HCT116 (cell line): ENCODE measurements around the gene LRRC14B. TPM values are rescaled to one million over a fixed set of nuclear protein-coding genes. Genes with fewer than 3 reads are reported as not detected.

Experiments used
- ATAC-seq: fragments of 200-7000 bp; cut with Tn5 transposase; 2 replicates; pipeline ENCODE4 v1.9.1; 2020; ENCODE audit warnings: mild to moderate bottlenecking, moderate library complexity
- BruUV-seq: library from RNA; stranded (reverse); fragments of 400-500 nt; replicated peaks from 2 replicates; lab custom pipeline; 2021; lab: Mats Ljungman, UMichigan
- CTCF ChIA-PET: fragments of 300-600 bp; sonication (Branson Sonifier 250); formaldehyde crosslinking; loops from one replicate; lab custom pipeline; 2021; ENCODE audit warnings: antibody characterized with exemption; lab: Charles Lee
- POLR2A ChIA-PET: fragments of 300-600, 350-600 bp; sonication (Branson Sonifier 250); formaldehyde crosslinking; loops from one replicate; lab custom pipeline; 2021; ENCODE audit warnings: antibody characterized with exemption; lab: Charles Lee
- RAD21 ChIA-PET, 2 experiments: fragments of 300-600 bp; sonication (Branson Sonifier 250); formaldehyde crosslinking; loops; one replicate each; lab custom pipeline; 2023; ENCODE audit warnings: low total read pairs in 2 of 2; ENCODE audit not compliant: uncharacterized antibody in 2 of 2, unreplicated experiment in 2 of 2, low non-redundant PET in 1 of 2; lab: Charles Lee
- DNase-seq: peaks from one replicate; pipeline ENCODE4 v3.0.0-alpha.2; 2010; ENCODE audit warnings: low read depth, low spot score
- H2AFZ ChIP-seq: fragments of 200-600 bp; shearing (Covaris generic), sonication (generic); 2 replicates; pipeline ENCODE4 v1.6.1; 2017; ENCODE audit warnings: low read depth, mixed run types, mixed read lengths, antibody characterized with exemption, low read length; ENCODE audit not compliant: poor library complexity, severe bottlenecking
- H3K27ac ChIP-seq: 2 replicates; pipeline ENCODE4 v1.5.1; 2012; ENCODE audit warnings: low read depth, low read length
- H3K27me3 ChIP-seq: fragments of 200-600 bp; sonication (generic); 2 replicates; pipeline ENCODE4 v1.6.1; 2016; ENCODE audit warnings: mixed run types, low read length, mixed read lengths; ENCODE audit not compliant: insufficient read depth
- H3K36me3 ChIP-seq, 2 experiments: fragments of 200-500 bp in 1 of 2; fragments of 200-600 bp in 1 of 2; sonication (Bioruptor generic) in 1 of 2; sonication (generic) in 1 of 2; 2 replicates each; pipeline versions ENCODE4 v1.5.1 to v1.6.1; 2014 to 2016; ENCODE audit warnings: low read length in 2 of 2, inconsistent platforms in 1 of 2, mixed read lengths in 1 of 2, mixed run types in 1 of 2; ENCODE audit not compliant: insufficient read depth in 2 of 2, control insufficient read depth in 1 of 2
- H3K4me1 ChIP-seq, 2 experiments: fragments of 200-600 bp in 1 of 2; sonication (generic) in 1 of 2; 2 replicates each; pipeline versions ENCODE4 v1.5.1 to v1.6.1; 2012 to 2017; ENCODE audit warnings: low read length in 2 of 2, inconsistent platforms in 1 of 2, mild to moderate bottlenecking in 1 of 2, mixed read lengths in 1 of 2, mixed run types in 1 of 2, moderate library complexity in 1 of 2; ENCODE audit not compliant: insufficient read depth in 2 of 2, control insufficient read depth in 1 of 2
- H3K4me2 ChIP-seq: fragments of 200-600 bp; sonication (generic); 2 replicates; pipeline ENCODE4 v1.6.1; 2017; ENCODE audit warnings: mixed run types, low read length, mixed read lengths
- H3K4me3 ChIP-seq, 2 experiments: fragments of 200-600 bp in 1 of 2; sonication (generic) in 1 of 2; replicated peaks in 1 of 2; 2 replicates each; pipeline ENCODE4 v1.5.1; 2011 to 2016; ENCODE audit warnings: low read length in 2 of 2, control low read depth in 1 of 2, low read depth in 1 of 2, mild to moderate bottlenecking in 1 of 2, mixed read lengths in 1 of 2, mixed run types in 1 of 2
- H3K79me2 ChIP-seq: fragments of 200-600 bp; sonication (generic); 2 replicates; pipeline ENCODE4 v1.6.1; 2017; ENCODE audit warnings: mild to moderate bottlenecking, mixed run types, low read length, moderate library complexity, mixed read lengths; ENCODE audit not compliant: insufficient read depth
- H3K9ac ChIP-seq: fragments of 200-600 bp; sonication (generic); 2 replicates; pipeline ENCODE4 v1.6.1; 2016; ENCODE audit warnings: low read length, mixed read lengths
- H3K9me2 ChIP-seq: fragments of 200-600 bp; sonication (generic), shearing (Covaris generic); 2 replicates; pipeline ENCODE4 v1.6.1; 2017; ENCODE audit warnings: mixed run types, mild to moderate bottlenecking, moderate library complexity; ENCODE audit not compliant: insufficient read depth
- H3K9me3 ChIP-seq, 2 experiments: fragments of 200-500 bp in 1 of 2; fragments of 200-600 bp in 1 of 2; sonication (Bioruptor generic) in 1 of 2; sonication (generic) in 1 of 2; 2 replicates each; pipeline ENCODE4 v1.6.1; 2014 to 2017; ENCODE audit warnings: low read length in 2 of 2, mixed read lengths in 2 of 2, inconsistent platforms in 1 of 2, low read depth in 1 of 2, mild to moderate bottlenecking in 1 of 2, mixed run types in 1 of 2, moderate library complexity in 1 of 2; ENCODE audit not compliant: control insufficient read depth in 1 of 2, insufficient read depth in 1 of 2
- H4K20me1 ChIP-seq: fragments of 200-600 bp; sonication (generic), shearing (Covaris generic); 2 replicates; pipeline ENCODE4 v1.6.1; 2017; ENCODE audit warnings: mixed run types, mild to moderate bottlenecking, moderate library complexity; ENCODE audit not compliant: insufficient read depth
- ATF3 ChIP-seq: IDR thresholded peaks from 2 replicates; pipeline ENCODE4 v1.6.1; 2012
- CBX3 ChIP-seq: IDR thresholded peaks from 2 replicates; pipeline ENCODE4 v1.6.1; 2012; ENCODE audit warnings: low read depth
- EGR1 ChIP-seq: IDR thresholded peaks from 2 replicates; pipeline ENCODE4 v1.6.1; 2012; ENCODE audit warnings: low read depth
- EZH2 ChIP-seq: fragments of 200-600 bp; sonication (generic); IDR thresholded peaks from 2 replicates; pipeline ENCODE4 v1.6.1; 2017; ENCODE audit warnings: antibody characterized with exemption, mixed run types
- FOSL1 ChIP-seq: IDR thresholded peaks from 2 replicates; pipeline ENCODE4 v1.6.1; 2012; ENCODE audit warnings: low read depth
- JUND ChIP-seq: IDR thresholded peaks from 2 replicates; pipeline ENCODE4 v1.6.1; 2012
- MAX ChIP-seq: IDR thresholded peaks from 2 replicates; pipeline ENCODE4 v1.6.1; 2012
- POLR2A ChIP-seq: IDR thresholded peaks from 2 replicates; pipeline ENCODE4 v1.7.0; 2011; ENCODE audit warnings: borderline replicate concordance; ENCODE audit not compliant: insufficient read depth, insufficient read length; ENCODE audit errors: extremely low read depth
- POLR2AphosphoS5 ChIP-seq: IDR thresholded peaks from 2 replicates; pipeline ENCODE4 v1.6.1; 2011; ENCODE audit warnings: mild to moderate bottlenecking, low read depth, low read length, moderate library complexity
- TCF7L2 ChIP-seq: IDR thresholded peaks from 2 replicates; pipeline ENCODE4 v1.7.0; 2011; ENCODE audit warnings: borderline replicate concordance, inconsistent platforms; ENCODE audit not compliant: insufficient read depth, insufficient read length; ENCODE audit errors: extremely low read depth
- intact Hi-C: fragments of 100-400 bp; cut with micrococcal nuclease; formaldehyde crosslinking; loops from 2 replicates; pipeline ENCODE4 v1.10.0; 2022
- total RNA-seq: library from RNA; stranded (reverse); gene quantifications from one replicate; pipeline ENCODE4 v1.2.1, GENCODE V29; 2021; ENCODE audit not compliant: unreplicated experiment

The LRRC14B gene
- total RNA-seq, 1 experiment from 2014 or later, result not detected

DNA sequence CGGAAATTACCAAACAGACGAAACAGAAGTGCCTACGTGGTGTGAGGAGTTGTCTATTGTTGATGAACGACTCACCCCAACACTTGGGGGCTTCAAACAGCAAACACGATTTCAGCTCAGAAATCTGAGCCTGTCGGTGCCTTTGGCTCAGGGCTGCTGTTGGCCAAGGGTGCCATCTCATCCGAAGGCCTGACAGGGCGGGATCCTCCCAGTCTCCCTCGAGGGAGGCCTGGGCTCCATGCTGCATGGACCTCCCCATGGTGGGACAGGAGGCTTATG is 1.3 kb downstream of the LRRC14B start:
- intact Hi-C loops, result no loop called here
- Histone ChIP-seq H3K4me2 (no peak overlapping the region), H3K27ac (no peak overlapping the region), H3K4me3 (no peak overlapping the region), H3K9me2 (no peaks in the 10 kb centered on the region), H3K36me3 (no peaks in the 10 kb centered on the region), H3K27me3 (no peaks in the 10 kb centered on the region), H3K79me2 (no peaks in the 10 kb centered on the region), H3K9me3 (no peaks in the 10 kb centered on the region), H3K9ac (no peak overlapping the region), H3K4me1 (peaks cover 5 to 10% of the 10 kb centered on the region in 2 experiments), H2AFZ (no peak overlapping the region), H4K20me1 (no peaks in the 10 kb centered on the region)
- DNase-seq, result no peak
- no peak for ATAC-seq
- POLR2A ChIA-PET, result no interaction called here
- TF ChIP-seq MAX, result no peak
- TF ChIP-seq FOSL1, result no peak
- TF ChIP-seq JUND, result no peak
- no peak for TF ChIP-seq EGR1
- TF ChIP-seq POLR2AphosphoS5, result no peak
- no peak for TF ChIP-seq ATF3
- no peak for TF ChIP-seq TCF7L2
- no peak for TF ChIP-seq EZH2
- BruUV-seq, result no TSS peak
- CTCF ChIA-PET, result no interaction called here
- RAD21 ChIA-PET, result no interaction called here

- BruUV-seq, result no TSS peak
- no peak overlapping the region for H3K4me2 ChIP-seq
- H3K9me3 ChIP-seq, result no peaks in the 10 kb centered on the region
- no peak for TF ChIP-seq POLR2A
- TF ChIP-seq CBX3, result no peak
- no peak for TF ChIP-seq EGR1
- no peaks in the 10 kb centered on the region for H3K36me3 ChIP-seq
- ATAC-seq (no peak), DNase-seq (no peak)
- CTCF ChIA-PET, result no interaction called here
- no peak overlapping the region for H3K4me3 ChIP-seq
- H3K9ac ChIP-seq, result no peak overlapping the region
- RAD21 ChIA-PET, result no interaction called here
- no peaks in the 10 kb centered on the region for H3K79me2 ChIP-seq
- peaks cover 3 to 8% of the 10 kb centered on the region in 2 experiments for H3K4me1 ChIP-seq
- no peaks in the 10 kb centered on the region for H4K20me1 ChIP-seq
- POLR2A ChIA-PET, result no interaction called here
- no peaks in the 10 kb centered on the region for H3K9me2 ChIP-seq
- H3K27ac ChIP-seq, result no peak overlapping the region
- no peak overlapping the region for H2AFZ ChIP-seq
- no peaks in the 10 kb centered on the region for H3K27me3 ChIP-seq
- intact Hi-C loops, result no loop called here
Observed at GRCh38 chr5:192970-193831, 1.9 kb downstream of the LRRC14B start.
